SK-N-SH (cell line): Measurements from ENCODE around the gene AGPAT3. TPM values are rescaled to one million over a fixed set of nuclear protein-coding genes. Genes with fewer than 3 reads are reported as not detected.

ENCODE experiments used
- CTCF ChIA-PET: fragments of 300-600, 350-600 bp; formaldehyde crosslinking; extraction: SDS; loops from one replicate; lab custom pipeline; 2021; lab: Yijun Ruan, JAX
- POLR2A ChIA-PET: fragments of 350-600 bp; sonication (Branson Sonifier 250); formaldehyde crosslinking; extraction: SDS; loops from one replicate; lab custom pipeline; 2020; ENCODE audit warnings: antibody characterized with exemption, inconsistent platforms; lab: Yijun Ruan, JAX
- DNase-seq: peaks from one replicate; pipeline ENCODE4 v3.0.0; 2012
- H2AFZ ChIP-seq: fragments of 200-600 bp; sonication (generic); 2 replicates; pipeline ENCODE4 v1.8.1; 2016; ENCODE audit warnings: antibody characterized with exemption, mild to moderate bottlenecking, low read depth
- H3F3A ChIP-seq: fragments of 200-600 bp; sonication (generic); replicated peaks from 2 replicates; pipeline ENCODE3; 2016; ENCODE audit warnings: antibody characterized with exemption, mild to moderate bottlenecking; ENCODE audit not compliant: insufficient read depth
- H3K27ac ChIP-seq, 2 experiments: fragments of 200-500 bp in 1 of 2; fragments of 200-600 bp in 1 of 2; sonication (Bioruptor generic) in 1 of 2; sonication (generic), shearing (Covaris generic) in 1 of 2; 2 replicates each; pipeline versions ENCODE4 v1.5.1 to v1.6.1; 2014 to 2016; ENCODE audit warnings: low read depth in 2 of 2, inconsistent platforms in 1 of 2, low read length in 1 of 2, mild to moderate bottlenecking in 1 of 2, mixed read lengths in 1 of 2
- H3K27me3 ChIP-seq: fragments of 200-600 bp; sonication (generic), shearing (Covaris generic); 2 replicates; pipeline ENCODE4 v1.6.1; 2016; ENCODE audit warnings: mixed run types; ENCODE audit not compliant: insufficient read depth
- H3K36me3 ChIP-seq, 2 experiments: fragments of 200-500 bp in 1 of 2; fragments of 200-600 bp in 1 of 2; sonication (Bioruptor generic) in 1 of 2; sonication (generic) in 1 of 2; replicated peaks in 1 of 2; 2 replicates each; pipeline versions ENCODE3 to v1.5.1; 2014 to 2016; ENCODE audit warnings: low read length in 1 of 2, mild to moderate bottlenecking in 1 of 2; ENCODE audit not compliant: insufficient read depth in 2 of 2, control insufficient read depth in 1 of 2
- H3K4me1 ChIP-seq, 2 experiments: fragments of 200-500 bp in 1 of 2; fragments of 200-600 bp in 1 of 2; sonication (Bioruptor generic) in 1 of 2; sonication (generic), shearing (Covaris generic) in 1 of 2; 2 replicates each; pipeline versions ENCODE4 v1.5.1 to v1.6.1; 2014 to 2016; ENCODE audit warnings: low read depth in 1 of 2, low read length in 1 of 2, mixed run types in 1 of 2; ENCODE audit not compliant: insufficient read depth in 2 of 2, control insufficient read depth in 1 of 2
- H3K4me2 ChIP-seq: fragments of 200-600 bp; sonication (generic), shearing (Covaris generic); 2 replicates; pipeline ENCODE4 v1.6.1; 2017; ENCODE audit warnings: mixed run types
- H3K4me3 ChIP-seq, 2 experiments: fragments of 200-500 bp in 1 of 2; fragments of 200-600 bp in 1 of 2; sonication (Bioruptor generic) in 1 of 2; sonication (generic), shearing (Covaris generic) in 1 of 2; 2 replicates each; pipeline versions ENCODE4 v1.5.1 to v1.8.1; 2014 to 2016; ENCODE audit warnings: low read depth in 2 of 2, inconsistent platforms in 1 of 2, low read length in 1 of 2, mild to moderate bottlenecking in 1 of 2, mixed read lengths in 1 of 2, moderate library complexity in 1 of 2
- H3K79me2 ChIP-seq: fragments of 200-600 bp; sonication (generic); 2 replicates; pipeline ENCODE4 v1.8.1; 2017; ENCODE audit warnings: mild to moderate bottlenecking; ENCODE audit not compliant: insufficient read depth
- H3K9ac ChIP-seq: fragments of 200-600 bp; sonication (generic); 2 replicates; pipeline ENCODE4 v1.6.1; 2017; ENCODE audit warnings: mixed run types
- H3K9me2 ChIP-seq: fragments of 200-600 bp; sonication (generic); 2 replicates; pipeline ENCODE4 v1.6.1; 2017; ENCODE audit warnings: mixed run types
- H3K9me3 ChIP-seq: fragments of 200-600 bp; sonication (generic); 2 replicates; pipeline ENCODE4 v1.6.1; 2017; ENCODE audit warnings: mixed run types, mild to moderate bottlenecking, moderate library complexity
- H4K20me1 ChIP-seq: fragments of 200-600 bp; sonication (generic); 2 replicates; pipeline ENCODE4 v1.6.1; 2017; ENCODE audit warnings: mild to moderate bottlenecking, mixed run types; ENCODE audit not compliant: insufficient read depth
- ELF1 ChIP-seq: IDR thresholded peaks from 2 replicates; pipeline ENCODE4 v1.4.0; 2012
- FOXM1 ChIP-seq: IDR thresholded peaks from 2 replicates; pipeline ENCODE4 v1.4.0; 2012; ENCODE audit warnings: low read depth, mild to moderate bottlenecking
- MXI1 ChIP-seq: IDR thresholded peaks from 2 replicates; pipeline ENCODE4 v1.6.1; 2012; ENCODE audit warnings: mild to moderate bottlenecking, low read depth, low read length, improper control_type of control experiment
- NFIC ChIP-seq: IDR thresholded peaks from 2 replicates; pipeline ENCODE4 v1.4.0; 2012; ENCODE audit warnings: borderline replicate concordance
- NRF1 ChIP-seq: IDR thresholded peaks from 2 replicates; pipeline ENCODE4 v1.6.1; 2012; ENCODE audit warnings: low read depth, mild to moderate bottlenecking, low read length
- RAD21 ChIP-seq: IDR thresholded peaks from 2 replicates; pipeline ENCODE4 v1.6.1; 2012; ENCODE audit warnings: mild to moderate bottlenecking, low read length
- RCOR1 ChIP-seq: fragments of 150-350 bp; IDR thresholded peaks from 2 replicates; pipeline ENCODE4 v1.6.1; 2017; ENCODE audit warnings: antibody characterized with exemption, low read length
- RFX5 ChIP-seq: IDR thresholded peaks from 2 replicates; pipeline ENCODE4 v1.6.1; 2012; ENCODE audit warnings: mild to moderate bottlenecking, improper control_type of control experiment, low read length
- RXRA ChIP-seq: IDR thresholded peaks from 2 replicates; pipeline ENCODE4 v1.4.0; 2012; ENCODE audit warnings: low read depth, mild to moderate bottlenecking, borderline replicate concordance
- SMC3 ChIP-seq: IDR thresholded peaks from 2 replicates; pipeline ENCODE4 v1.6.1; 2012; ENCODE audit warnings: low read depth, low read length, improper control_type of control experiment
- TCF12 ChIP-seq: IDR thresholded peaks from 2 replicates; pipeline ENCODE4 v1.4.0; 2012
- YY1 ChIP-seq: IDR thresholded peaks from 2 replicates; pipeline ENCODE4 v1.4.0; 2012; ENCODE audit warnings: low read depth, mild to moderate bottlenecking
- WGBS: methylation state at CpG from one replicate; pipeline ENCODE4 v1.1.6; 2017; ENCODE audit warnings: low lambda C conversion rate; 5-methylcytosine and 5-hydroxymethylcytosine counted together
- polyA plus RNA-seq, 3 experiments: library from polyadenylated mRNA; depleted of rRNA; stranded (reverse); fragments of >200 nt; gene quantifications; 2 replicates each; pipeline ENCODE4 v1.2.3, GENCODE V29; 2012
- TF ChIP-seq, protein P1 (sequence below): fragments of 150-350 bp; IDR thresholded peaks from 2 replicates; pipeline ENCODE4 v1.6.1; 2016; ENCODE audit warnings: mild to moderate bottlenecking, low read depth, low read length
- TF ChIP-seq, protein P2 (sequence below): IDR thresholded peaks from 2 replicates; pipeline ENCODE4 v1.4.0; 2012; ENCODE audit warnings: low read depth, borderline replicate concordance
- TF ChIP-seq, protein P3 (sequence below): IDR thresholded peaks from 2 replicates; pipeline ENCODE4 v1.6.1; 2012; ENCODE audit warnings: mild to moderate bottlenecking, low read depth, low read length, moderate library complexity
- TF ChIP-seq, protein P4 (sequence below): IDR thresholded peaks from 2 replicates; pipeline ENCODE4 v1.4.0; 2012; ENCODE audit warnings: low read depth, borderline replicate concordance
- TF ChIP-seq, protein P5 (sequence below): IDR thresholded peaks from 2 replicates; pipeline ENCODE4 v1.4.0; 2012; ENCODE audit warnings: low read depth
- TF ChIP-seq, protein P6 (sequence below): fragments of 150-350 bp; IDR thresholded peaks from 2 replicates; pipeline ENCODE4 v1.6.1; 2017; ENCODE audit warnings: antibody characterized with exemption, low read length, low read depth, borderline replicate concordance
- TF ChIP-seq, protein P7 (sequence below): fragments of 200-600 bp; sonication (generic); IDR thresholded peaks from 2 replicates; pipeline ENCODE4 v1.6.1; 2017; ENCODE audit warnings: antibody characterized with exemption, mild to moderate bottlenecking, moderate library complexity

The AGPAT3 gene
- polyA plus RNA-seq, 1 of the 3 experiments (the other 2 are of a cell fraction): 35.3 TPM

DNA sequence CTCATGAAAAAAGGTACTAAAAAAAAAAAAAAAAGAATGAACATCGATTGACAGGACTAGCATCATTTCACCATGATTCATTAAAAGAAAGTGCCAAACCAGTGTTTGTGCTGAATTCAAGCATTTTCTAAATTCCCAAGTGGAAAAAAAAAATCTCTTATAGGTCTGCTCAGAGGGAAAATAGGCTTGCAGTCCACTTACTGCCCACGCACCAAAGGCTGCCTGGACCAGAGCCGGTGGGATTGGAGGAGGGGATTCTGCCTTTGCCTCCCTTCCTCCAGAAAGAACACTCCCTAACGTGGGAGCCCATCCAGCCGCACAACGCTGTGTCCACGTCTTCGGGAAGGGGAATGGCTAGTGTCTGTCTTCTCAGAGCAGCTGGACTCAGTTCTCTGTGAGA is 141.6 kb downstream of the AGPAT3 start:
- peak overlapping the region; percentile 71; the same call in 1 of the 2 replicates for H3K4me2 ChIP-seq
- TF ChIP-seq, protein P1, sequence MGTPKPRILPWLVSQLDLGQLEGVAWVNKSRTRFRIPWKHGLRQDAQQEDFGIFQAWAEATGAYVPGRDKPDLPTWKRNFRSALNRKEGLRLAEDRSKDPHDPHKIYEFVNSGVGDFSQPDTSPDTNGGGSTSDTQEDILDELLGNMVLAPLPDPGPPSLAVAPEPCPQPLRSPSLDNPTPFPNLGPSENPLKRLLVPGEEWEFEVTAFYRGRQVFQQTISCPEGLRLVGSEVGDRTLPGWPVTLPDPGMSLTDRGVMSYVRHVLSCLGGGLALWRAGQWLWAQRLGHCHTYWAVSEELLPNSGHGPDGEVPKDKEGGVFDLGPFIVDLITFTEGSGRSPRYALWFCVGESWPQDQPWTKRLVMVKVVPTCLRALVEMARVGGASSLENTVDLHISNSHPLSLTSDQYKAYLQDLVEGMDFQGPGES: no peak
- TF ChIP-seq NRF1 (no peak), YY1 (no peak), TCF12 (no peak), ELF1 (no peak), MXI1 (no peak), RFX5 (no peak), FOXM1 (no peak), RCOR1 (no peak), NFIC (no peak), SMC3 (no peak), RAD21 (no peak), RXRA (no peak)
- TF ChIP-seq, protein P2, sequence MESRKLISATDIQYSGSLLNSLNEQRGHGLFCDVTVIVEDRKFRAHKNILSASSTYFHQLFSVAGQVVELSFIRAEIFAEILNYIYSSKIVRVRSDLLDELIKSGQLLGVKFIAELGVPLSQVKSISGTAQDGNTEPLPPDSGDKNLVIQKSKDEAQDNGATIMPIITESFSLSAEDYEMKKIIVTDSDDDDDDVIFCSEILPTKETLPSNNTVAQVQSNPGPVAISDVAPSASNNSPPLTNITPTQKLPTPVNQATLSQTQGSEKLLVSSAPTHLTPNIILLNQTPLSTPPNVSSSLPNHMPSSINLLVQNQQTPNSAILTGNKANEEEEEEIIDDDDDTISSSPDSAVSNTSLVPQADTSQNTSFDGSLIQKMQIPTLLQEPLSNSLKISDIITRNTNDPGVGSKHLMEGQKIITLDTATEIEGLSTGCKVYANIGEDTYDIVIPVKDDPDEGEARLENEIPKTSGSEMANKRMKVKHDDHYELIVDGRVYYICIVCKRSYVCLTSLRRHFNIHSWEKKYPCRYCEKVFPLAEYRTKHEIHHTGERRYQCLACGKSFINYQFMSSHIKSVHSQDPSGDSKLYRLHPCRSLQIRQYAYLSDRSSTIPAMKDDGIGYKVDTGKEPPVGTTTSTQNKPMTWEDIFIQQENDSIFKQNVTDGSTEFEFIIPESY: no peak
- TF ChIP-seq, protein P3, sequence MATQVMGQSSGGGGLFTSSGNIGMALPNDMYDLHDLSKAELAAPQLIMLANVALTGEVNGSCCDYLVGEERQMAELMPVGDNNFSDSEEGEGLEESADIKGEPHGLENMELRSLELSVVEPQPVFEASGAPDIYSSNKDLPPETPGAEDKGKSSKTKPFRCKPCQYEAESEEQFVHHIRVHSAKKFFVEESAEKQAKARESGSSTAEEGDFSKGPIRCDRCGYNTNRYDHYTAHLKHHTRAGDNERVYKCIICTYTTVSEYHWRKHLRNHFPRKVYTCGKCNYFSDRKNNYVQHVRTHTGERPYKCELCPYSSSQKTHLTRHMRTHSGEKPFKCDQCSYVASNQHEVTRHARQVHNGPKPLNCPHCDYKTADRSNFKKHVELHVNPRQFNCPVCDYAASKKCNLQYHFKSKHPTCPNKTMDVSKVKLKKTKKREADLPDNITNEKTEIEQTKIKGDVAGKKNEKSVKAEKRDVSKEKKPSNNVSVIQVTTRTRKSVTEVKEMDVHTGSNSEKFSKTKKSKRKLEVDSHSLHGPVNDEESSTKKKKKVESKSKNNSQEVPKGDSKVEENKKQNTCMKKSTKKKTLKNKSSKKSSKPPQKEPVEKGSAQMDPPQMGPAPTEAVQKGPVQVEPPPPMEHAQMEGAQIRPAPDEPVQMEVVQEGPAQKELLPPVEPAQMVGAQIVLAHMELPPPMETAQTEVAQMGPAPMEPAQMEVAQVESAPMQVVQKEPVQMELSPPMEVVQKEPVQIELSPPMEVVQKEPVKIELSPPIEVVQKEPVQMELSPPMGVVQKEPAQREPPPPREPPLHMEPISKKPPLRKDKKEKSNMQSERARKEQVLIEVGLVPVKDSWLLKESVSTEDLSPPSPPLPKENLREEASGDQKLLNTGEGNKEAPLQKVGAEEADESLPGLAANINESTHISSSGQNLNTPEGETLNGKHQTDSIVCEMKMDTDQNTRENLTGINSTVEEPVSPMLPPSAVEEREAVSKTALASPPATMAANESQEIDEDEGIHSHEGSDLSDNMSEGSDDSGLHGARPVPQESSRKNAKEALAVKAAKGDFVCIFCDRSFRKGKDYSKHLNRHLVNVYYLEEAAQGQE: no peak
- TF ChIP-seq, protein P4, sequence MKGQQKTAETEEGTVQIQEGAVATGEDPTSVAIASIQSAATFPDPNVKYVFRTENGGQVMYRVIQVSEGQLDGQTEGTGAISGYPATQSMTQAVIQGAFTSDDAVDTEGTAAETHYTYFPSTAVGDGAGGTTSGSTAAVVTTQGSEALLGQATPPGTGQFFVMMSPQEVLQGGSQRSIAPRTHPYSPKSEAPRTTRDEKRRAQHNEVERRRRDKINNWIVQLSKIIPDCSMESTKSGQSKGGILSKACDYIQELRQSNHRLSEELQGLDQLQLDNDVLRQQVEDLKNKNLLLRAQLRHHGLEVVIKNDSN: no peak
- TF ChIP-seq, protein P5, sequence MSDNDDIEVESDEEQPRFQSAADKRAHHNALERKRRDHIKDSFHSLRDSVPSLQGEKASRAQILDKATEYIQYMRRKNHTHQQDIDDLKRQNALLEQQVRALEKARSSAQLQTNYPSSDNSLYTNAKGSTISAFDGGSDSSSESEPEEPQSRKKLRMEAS: no peak
- TF ChIP-seq, protein P6, sequence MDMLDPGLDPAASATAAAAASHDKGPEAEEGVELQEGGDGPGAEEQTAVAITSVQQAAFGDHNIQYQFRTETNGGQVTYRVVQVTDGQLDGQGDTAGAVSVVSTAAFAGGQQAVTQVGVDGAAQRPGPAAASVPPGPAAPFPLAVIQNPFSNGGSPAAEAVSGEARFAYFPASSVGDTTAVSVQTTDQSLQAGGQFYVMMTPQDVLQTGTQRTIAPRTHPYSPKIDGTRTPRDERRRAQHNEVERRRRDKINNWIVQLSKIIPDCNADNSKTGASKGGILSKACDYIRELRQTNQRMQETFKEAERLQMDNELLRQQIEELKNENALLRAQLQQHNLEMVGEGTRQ: no peak
- TF ChIP-seq, protein P7, sequence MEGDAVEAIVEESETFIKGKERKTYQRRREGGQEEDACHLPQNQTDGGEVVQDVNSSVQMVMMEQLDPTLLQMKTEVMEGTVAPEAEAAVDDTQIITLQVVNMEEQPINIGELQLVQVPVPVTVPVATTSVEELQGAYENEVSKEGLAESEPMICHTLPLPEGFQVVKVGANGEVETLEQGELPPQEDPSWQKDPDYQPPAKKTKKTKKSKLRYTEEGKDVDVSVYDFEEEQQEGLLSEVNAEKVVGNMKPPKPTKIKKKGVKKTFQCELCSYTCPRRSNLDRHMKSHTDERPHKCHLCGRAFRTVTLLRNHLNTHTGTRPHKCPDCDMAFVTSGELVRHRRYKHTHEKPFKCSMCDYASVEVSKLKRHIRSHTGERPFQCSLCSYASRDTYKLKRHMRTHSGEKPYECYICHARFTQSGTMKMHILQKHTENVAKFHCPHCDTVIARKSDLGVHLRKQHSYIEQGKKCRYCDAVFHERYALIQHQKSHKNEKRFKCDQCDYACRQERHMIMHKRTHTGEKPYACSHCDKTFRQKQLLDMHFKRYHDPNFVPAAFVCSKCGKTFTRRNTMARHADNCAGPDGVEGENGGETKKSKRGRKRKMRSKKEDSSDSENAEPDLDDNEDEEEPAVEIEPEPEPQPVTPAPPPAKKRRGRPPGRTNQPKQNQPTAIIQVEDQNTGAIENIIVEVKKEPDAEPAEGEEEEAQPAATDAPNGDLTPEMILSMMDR: no peak
- no peak for DNase-seq
- peak overlapping the region; percentile 66 for H3K9ac ChIP-seq
- ChIA-PET POLR2A (no interaction called here), CTCF (interaction anchor here (0.9 kb wide), 1 partner anchor 291 kb away, joined by 3 read pairs; no protein-coding TSS in a partner anchor)
- no peak overlapping the region for H3K4me3 ChIP-seq
- no peaks in the 10 kb centered on the region for H3K36me3 ChIP-seq
- peaks cover 26% of the 10 kb centered on the region for H3F3A ChIP-seq
- WGBS: 65% methylated on average over 8 of the region's 8 CpGs
- H3K9me3 ChIP-seq: no peaks in the 10 kb centered on the region
- peaks cover 9 to 15% of the 10 kb centered on the region in 2 experiments; a peak in 3 of 4 replicates for H3K4me1 ChIP-seq
- no peaks in the 10 kb centered on the region for H3K9me2 ChIP-seq
- no peaks in the 10 kb centered on the region for H4K20me1 ChIP-seq
- peak overlapping the region; percentile 93 for H2AFZ ChIP-seq
- H3K27ac ChIP-seq: peak overlapping the region; percentile 68 to 91; a peak in 3 of 4 replicates
- peaks cover 8% of the 10 kb centered on the region; the same call in 1 of the 2 replicates for H3K79me2 ChIP-seq
- no peaks in the 10 kb centered on the region for H3K27me3 ChIP-seq
